SK-N-SH (cell line): ENCODE measurements around the gene TPCN2.

ENCODE experiments used
- ELF1 ChIP-seq: IDR thresholded peaks from 2 replicates; pipeline ENCODE4 v1.4.0; 2012
- EP300 ChIP-seq, 2 experiments: IDR thresholded peaks; 2 replicates each; pipeline versions ENCODE4 v1.4.0 to v1.6.1; 2012; ENCODE audit warnings: borderline replicate concordance in 1 of 2, low read depth in 1 of 2, low read length in 1 of 2
- JUND ChIP-seq: IDR thresholded peaks from 2 replicates; pipeline ENCODE4 v1.4.0; 2012
- MEF2A ChIP-seq: IDR thresholded peaks from 2 replicates; pipeline ENCODE4 v1.4.0; 2012; ENCODE audit warnings: low read depth, borderline replicate concordance
- POLR2AphosphoS5 ChIP-seq: IDR thresholded peaks from 2 replicates; pipeline ENCODE4 v1.6.1; 2012; ENCODE audit warnings: low read depth, low read length
- RAD21 ChIP-seq: IDR thresholded peaks from 2 replicates; pipeline ENCODE4 v1.6.1; 2012; ENCODE audit warnings: mild to moderate bottlenecking, low read length
- YY1 ChIP-seq: IDR thresholded peaks from 2 replicates; pipeline ENCODE4 v1.4.0; 2012; ENCODE audit warnings: low read depth, mild to moderate bottlenecking
- TF ChIP-seq, protein P1 (sequence below): fragments of 200-600 bp; sonication (generic); IDR thresholded peaks from 2 replicates; pipeline ENCODE4 v1.6.1; 2017; ENCODE audit warnings: antibody characterized with exemption, mild to moderate bottlenecking, moderate library complexity
- TF ChIP-seq, protein P2 (sequence below): fragments of 150-350 bp; IDR thresholded peaks from 2 replicates; pipeline ENCODE4 v1.6.1; 2017; ENCODE audit warnings: antibody characterized with exemption, low read length, low read depth, borderline replicate concordance
- TF ChIP-seq, protein P3 (sequence below): IDR thresholded peaks from 2 replicates; pipeline ENCODE4 v1.6.1; 2012; ENCODE audit warnings: mild to moderate bottlenecking, low read depth, low read length, moderate library complexity
- TF ChIP-seq, protein P4 (sequence below): IDR thresholded peaks from 2 replicates; pipeline ENCODE4 v1.4.0; 2012; ENCODE audit warnings: low read depth, borderline replicate concordance
- TF ChIP-seq, protein P5 (sequence below): IDR thresholded peaks from 2 replicates; pipeline ENCODE4; 2012

DNA sequence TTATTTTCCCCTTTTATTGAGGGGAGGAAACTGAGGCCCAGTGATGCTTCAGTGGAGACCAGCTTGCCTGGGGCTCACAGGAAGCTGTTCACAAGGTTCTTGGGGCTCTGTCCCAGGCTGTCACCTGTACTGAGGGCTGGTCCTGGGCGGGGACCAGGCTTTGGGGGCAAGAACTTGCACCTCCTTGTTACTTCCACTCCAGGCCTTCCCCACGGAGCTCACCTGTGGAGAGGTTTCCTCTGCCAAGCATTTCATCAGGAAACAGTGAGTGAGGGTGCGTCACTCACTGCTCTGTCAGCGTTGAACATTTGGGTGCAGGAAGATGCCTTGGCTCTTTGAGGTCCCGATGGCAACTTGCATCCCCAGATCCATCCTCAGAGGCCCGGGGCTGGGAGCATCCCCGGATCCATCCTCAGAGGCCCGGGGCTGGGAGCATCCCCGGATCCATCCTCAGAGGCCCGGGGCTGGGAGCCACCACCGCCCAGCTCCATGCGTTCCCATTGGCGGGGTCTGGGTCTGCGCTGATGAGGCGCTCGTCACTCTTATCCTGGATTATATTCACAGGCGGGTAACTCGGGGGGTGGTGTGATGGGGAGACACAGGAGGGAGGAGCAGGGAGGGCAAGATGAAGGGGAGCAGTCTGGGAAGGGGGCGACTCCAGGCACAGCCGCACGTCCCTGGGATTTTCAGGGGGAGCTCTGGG is 105.6 kb downstream of the TPCN2 start:
- TF ChIP-seq, protein P1, sequence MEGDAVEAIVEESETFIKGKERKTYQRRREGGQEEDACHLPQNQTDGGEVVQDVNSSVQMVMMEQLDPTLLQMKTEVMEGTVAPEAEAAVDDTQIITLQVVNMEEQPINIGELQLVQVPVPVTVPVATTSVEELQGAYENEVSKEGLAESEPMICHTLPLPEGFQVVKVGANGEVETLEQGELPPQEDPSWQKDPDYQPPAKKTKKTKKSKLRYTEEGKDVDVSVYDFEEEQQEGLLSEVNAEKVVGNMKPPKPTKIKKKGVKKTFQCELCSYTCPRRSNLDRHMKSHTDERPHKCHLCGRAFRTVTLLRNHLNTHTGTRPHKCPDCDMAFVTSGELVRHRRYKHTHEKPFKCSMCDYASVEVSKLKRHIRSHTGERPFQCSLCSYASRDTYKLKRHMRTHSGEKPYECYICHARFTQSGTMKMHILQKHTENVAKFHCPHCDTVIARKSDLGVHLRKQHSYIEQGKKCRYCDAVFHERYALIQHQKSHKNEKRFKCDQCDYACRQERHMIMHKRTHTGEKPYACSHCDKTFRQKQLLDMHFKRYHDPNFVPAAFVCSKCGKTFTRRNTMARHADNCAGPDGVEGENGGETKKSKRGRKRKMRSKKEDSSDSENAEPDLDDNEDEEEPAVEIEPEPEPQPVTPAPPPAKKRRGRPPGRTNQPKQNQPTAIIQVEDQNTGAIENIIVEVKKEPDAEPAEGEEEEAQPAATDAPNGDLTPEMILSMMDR, result no peak
- TF ChIP-seq JUND, result no peak
- no peak for TF ChIP-seq POLR2AphosphoS5
- TF ChIP-seq EP300 (IDR thresholded peaks at IDR 0.05; ENCODE audit: borderline replicate concordance in 1 of 2, low read depth in 1 of 2, low read length in 1 of 2), result no peak
- TF ChIP-seq, protein P2, sequence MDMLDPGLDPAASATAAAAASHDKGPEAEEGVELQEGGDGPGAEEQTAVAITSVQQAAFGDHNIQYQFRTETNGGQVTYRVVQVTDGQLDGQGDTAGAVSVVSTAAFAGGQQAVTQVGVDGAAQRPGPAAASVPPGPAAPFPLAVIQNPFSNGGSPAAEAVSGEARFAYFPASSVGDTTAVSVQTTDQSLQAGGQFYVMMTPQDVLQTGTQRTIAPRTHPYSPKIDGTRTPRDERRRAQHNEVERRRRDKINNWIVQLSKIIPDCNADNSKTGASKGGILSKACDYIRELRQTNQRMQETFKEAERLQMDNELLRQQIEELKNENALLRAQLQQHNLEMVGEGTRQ, result no peak
- TF ChIP-seq MEF2A, result no peak
- TF ChIP-seq, protein P3, sequence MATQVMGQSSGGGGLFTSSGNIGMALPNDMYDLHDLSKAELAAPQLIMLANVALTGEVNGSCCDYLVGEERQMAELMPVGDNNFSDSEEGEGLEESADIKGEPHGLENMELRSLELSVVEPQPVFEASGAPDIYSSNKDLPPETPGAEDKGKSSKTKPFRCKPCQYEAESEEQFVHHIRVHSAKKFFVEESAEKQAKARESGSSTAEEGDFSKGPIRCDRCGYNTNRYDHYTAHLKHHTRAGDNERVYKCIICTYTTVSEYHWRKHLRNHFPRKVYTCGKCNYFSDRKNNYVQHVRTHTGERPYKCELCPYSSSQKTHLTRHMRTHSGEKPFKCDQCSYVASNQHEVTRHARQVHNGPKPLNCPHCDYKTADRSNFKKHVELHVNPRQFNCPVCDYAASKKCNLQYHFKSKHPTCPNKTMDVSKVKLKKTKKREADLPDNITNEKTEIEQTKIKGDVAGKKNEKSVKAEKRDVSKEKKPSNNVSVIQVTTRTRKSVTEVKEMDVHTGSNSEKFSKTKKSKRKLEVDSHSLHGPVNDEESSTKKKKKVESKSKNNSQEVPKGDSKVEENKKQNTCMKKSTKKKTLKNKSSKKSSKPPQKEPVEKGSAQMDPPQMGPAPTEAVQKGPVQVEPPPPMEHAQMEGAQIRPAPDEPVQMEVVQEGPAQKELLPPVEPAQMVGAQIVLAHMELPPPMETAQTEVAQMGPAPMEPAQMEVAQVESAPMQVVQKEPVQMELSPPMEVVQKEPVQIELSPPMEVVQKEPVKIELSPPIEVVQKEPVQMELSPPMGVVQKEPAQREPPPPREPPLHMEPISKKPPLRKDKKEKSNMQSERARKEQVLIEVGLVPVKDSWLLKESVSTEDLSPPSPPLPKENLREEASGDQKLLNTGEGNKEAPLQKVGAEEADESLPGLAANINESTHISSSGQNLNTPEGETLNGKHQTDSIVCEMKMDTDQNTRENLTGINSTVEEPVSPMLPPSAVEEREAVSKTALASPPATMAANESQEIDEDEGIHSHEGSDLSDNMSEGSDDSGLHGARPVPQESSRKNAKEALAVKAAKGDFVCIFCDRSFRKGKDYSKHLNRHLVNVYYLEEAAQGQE, result no peak
- TF ChIP-seq RAD21, result no peak
- TF ChIP-seq, protein P4, sequence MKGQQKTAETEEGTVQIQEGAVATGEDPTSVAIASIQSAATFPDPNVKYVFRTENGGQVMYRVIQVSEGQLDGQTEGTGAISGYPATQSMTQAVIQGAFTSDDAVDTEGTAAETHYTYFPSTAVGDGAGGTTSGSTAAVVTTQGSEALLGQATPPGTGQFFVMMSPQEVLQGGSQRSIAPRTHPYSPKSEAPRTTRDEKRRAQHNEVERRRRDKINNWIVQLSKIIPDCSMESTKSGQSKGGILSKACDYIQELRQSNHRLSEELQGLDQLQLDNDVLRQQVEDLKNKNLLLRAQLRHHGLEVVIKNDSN, result no peak
- TF ChIP-seq, protein P5, sequence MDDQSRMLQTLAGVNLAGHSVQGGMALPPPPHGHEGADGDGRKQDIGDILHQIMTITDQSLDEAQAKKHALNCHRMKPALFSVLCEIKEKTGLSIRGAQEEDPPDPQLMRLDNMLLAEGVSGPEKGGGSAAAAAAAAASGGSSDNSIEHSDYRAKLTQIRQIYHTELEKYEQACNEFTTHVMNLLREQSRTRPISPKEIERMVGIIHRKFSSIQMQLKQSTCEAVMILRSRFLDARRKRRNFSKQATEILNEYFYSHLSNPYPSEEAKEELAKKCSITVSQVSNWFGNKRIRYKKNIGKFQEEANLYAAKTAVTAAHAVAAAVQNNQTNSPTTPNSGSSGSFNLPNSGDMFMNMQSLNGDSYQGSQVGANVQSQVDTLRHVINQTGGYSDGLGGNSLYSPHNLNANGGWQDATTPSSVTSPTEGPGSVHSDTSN, result no peak
- no peak for TF ChIP-seq YY1
- TF ChIP-seq ELF1, result no peak
